K562 (cell line): ENCODE data around the gene TMA7B. TPM values are rescaled to one million over a fixed set of nuclear protein-coding genes. Genes with fewer than 3 reads are reported as not detected.

ENCODE experiments used
- ATAC-seq: fragments of 200-7000 bp; cut with Tn5 transposase; 3 replicates; pipeline ENCODE4 v1.9.1; 2020; ENCODE audit warnings: moderate library complexity
- BruUV-seq: library from RNA; stranded (reverse); fragments of 400-500 nt; replicated peaks from 2 replicates; lab custom pipeline; 2021; lab: Mats Ljungman, UMichigan
- CTCF ChIA-PET: fragments of 300-600 bp; formaldehyde crosslinking; extraction: SDS; loops from one replicate; lab custom pipeline; 2021; ENCODE audit warnings: low intra/inter-chr PET ratio; lab: Yijun Ruan, JAX
- POLR2A ChIA-PET: fragments of 300-600, 350-650 bp; sonication (Branson Sonifier 250); formaldehyde crosslinking; extraction: SDS; loops from one replicate; lab custom pipeline; 2021; ENCODE audit warnings: antibody characterized with exemption, inconsistent platforms; lab: Yijun Ruan, JAX
- DNase-seq, 4 experiments: peaks; one replicate each; pipeline versions ENCODE4 v3.0.0 to v3.0.0-alpha.2; 2011 to 2018; ENCODE audit warnings: low spot score in 3 of 4, mixed read lengths in 3 of 4; ENCODE audit errors: extremely low read depth in 1 of 4
- FAIRE-seq: peaks from 2 replicates; lab custom pipeline; 2011; peaks lifted over from hg19 to GRCh38; lab: Jason Lieb, UNC
- H2AFZ ChIP-seq: 2 replicates; pipeline ENCODE4 v1.6.0; 2011; ENCODE audit warnings: low read depth, low read length, control low read depth, inconsistent platforms
- H3K27ac ChIP-seq: fragments of 200-600 bp; 3 replicates; pipeline ENCODE4 v1.8.0; 2011; ENCODE audit warnings: low read depth, mild to moderate bottlenecking, control low read depth, inconsistent platforms, low read length, moderate library complexity, mixed read lengths; ENCODE audit errors: extremely low read depth
- H3K27me3 ChIP-seq, 2 experiments: fragments of 300-600 bp in 1 of 2; 2 replicates in 1 of 2; 3 replicates in 1 of 2; pipeline versions ENCODE4 v1.6.0 to v1.8.0; 2011; ENCODE audit warnings: inconsistent platforms in 2 of 2, low read length in 2 of 2, mild to moderate bottlenecking in 1 of 2, mixed read lengths in 1 of 2, moderate library complexity in 1 of 2; ENCODE audit not compliant: control insufficient read depth in 2 of 2, insufficient read depth in 2 of 2
- H3K36me3 ChIP-seq: fragments of 300-600 bp; 3 replicates; pipeline ENCODE4 v1.8.0; 2011; ENCODE audit warnings: mild to moderate bottlenecking, low read length, inconsistent platforms; ENCODE audit not compliant: control insufficient read depth, insufficient read depth
- H3K4me1 ChIP-seq, 2 experiments: fragments of 200-600 bp in 1 of 2; replicated peaks in 1 of 2; 2 replicates in 1 of 2; 3 replicates in 1 of 2; pipeline versions ENCODE4 v1.5.1 to v1.8.0; 2011; ENCODE audit warnings: inconsistent platforms in 2 of 2, low read length in 2 of 2, mild to moderate bottlenecking in 1 of 2, mixed read lengths in 1 of 2, moderate library complexity in 1 of 2; ENCODE audit not compliant: control insufficient read depth in 2 of 2, insufficient read depth in 2 of 2
- H3K4me2 ChIP-seq: 2 replicates; pipeline ENCODE4 v1.6.1; 2011; ENCODE audit warnings: low read length, control low read depth, inconsistent platforms, mixed read lengths; ENCODE audit not compliant: insufficient read depth
- H3K4me3 ChIP-seq: fragments of 200-600 bp; sonication (generic), shearing (Covaris generic); 2 replicates; pipeline ENCODE4 v1.5.1; 2016; ENCODE audit warnings: control low read depth, inconsistent platforms
- H3K79me2 ChIP-seq: fragments of 200-600 bp; 3 replicates; pipeline ENCODE4 v1.8.0; 2011; ENCODE audit warnings: low read length, inconsistent platforms; ENCODE audit not compliant: control insufficient read depth, insufficient read depth
- H3K9ac ChIP-seq, 2 experiments: 2 replicates each; pipeline versions ENCODE4 v1.6.0 to v1.6.1; 2011; ENCODE audit warnings: low read depth in 2 of 2, low read length in 2 of 2, control low read depth in 1 of 2, inconsistent platforms in 1 of 2, mild to moderate bottlenecking in 1 of 2, mixed read lengths in 1 of 2; ENCODE audit not compliant: insufficient read depth in 1 of 2
- H3K9me1 ChIP-seq: one replicate; pipeline ENCODE4 v1.6.0; 2011; ENCODE audit warnings: inconsistent platforms, mild to moderate bottlenecking, low read length, moderate library complexity; ENCODE audit not compliant: control insufficient read depth, insufficient read depth
- H3K9me3 ChIP-seq: replicated peaks from 2 replicates; pipeline ENCODE4 v1.5.1; 2011; ENCODE audit warnings: low read depth, low read length, inconsistent platforms; ENCODE audit not compliant: control insufficient read depth, insufficient read depth
- H4K20me1 ChIP-seq: replicated peaks from 2 replicates; pipeline ENCODE4 v1.6.1; 2011; ENCODE audit warnings: low read length, inconsistent platforms, mixed read lengths; ENCODE audit not compliant: control insufficient read depth, insufficient read depth
- ATF2 ChIP-seq: sonication (generic); formaldehyde crosslinking; IDR thresholded peaks from 2 replicates; pipeline ENCODE4 v1.8.1; 2022; ENCODE audit warnings: missing genetic modification reagents
- ATF4 ChIP-seq: fragments of 450-650 bp; formaldehyde crosslinking; IDR thresholded peaks from 2 replicates; pipeline ENCODE4 v1.4.0; 2022; ENCODE audit warnings: mild to moderate bottlenecking, moderate library complexity
- CBX3 ChIP-seq, 2 experiments: IDR thresholded peaks; 1 replicate in 1 of 2; 2 replicates in 1 of 2; pipeline ENCODE4 v1.6.1; 2012; ENCODE audit warnings: inconsistent platforms in 2 of 2, low read length in 2 of 2, borderline replicate concordance in 1 of 2, control low read depth in 1 of 2
- CCAR2 ChIP-seq: fragments of 200-400 bp; formaldehyde crosslinking; IDR thresholded peaks from 2 replicates; pipeline ENCODE4 v1.6.1; 2017; ENCODE audit warnings: mild to moderate bottlenecking, low read depth, low read length
- ESRRA ChIP-seq: fragments of 450-650 bp; IDR thresholded peaks from 2 replicates; pipeline ENCODE4 v1.6.1; 2014; ENCODE audit warnings: low read depth, mild to moderate bottlenecking, moderate library complexity, borderline replicate concordance
- ID3 ChIP-seq, 2 experiments: fragments of 250-450 bp in 1 of 2; fragments of 450-650 bp in 1 of 2; sonication (Bioruptor Pico) in 1 of 2; IDR thresholded peaks; 2 replicates each; pipeline versions ENCODE4 v1.6.1 to v1.8.0; 2016 to 2021; ENCODE audit warnings: mild to moderate bottlenecking in 2 of 2, moderate library complexity in 2 of 2, missing compliant biosample characterization in 1 of 2, missing genetic modification characterization in 1 of 2
- TCF3 ChIP-seq: sonication (generic); formaldehyde crosslinking; IDR thresholded peaks from 2 replicates; pipeline ENCODE4 v1.4.0; 2020; ENCODE audit warnings: mild to moderate bottlenecking, missing genetic modification reagents
- TFE3 ChIP-seq: fragments of 450-650 bp; formaldehyde crosslinking; IDR thresholded peaks from 2 replicates; pipeline ENCODE4 v1.4.0; 2020; ENCODE audit warnings: mild to moderate bottlenecking, mixed read lengths
- THRAP3 ChIP-seq: fragments of 450-650 bp; IDR thresholded peaks from 2 replicates; pipeline ENCODE4 v1.6.1; 2016; ENCODE audit warnings: mild to moderate bottlenecking, inconsistent platforms, borderline replicate concordance
- ZNF121 ChIP-seq: sonication (generic); formaldehyde crosslinking; conservative IDR thresholded peaks from 2 replicates; pipeline ENCODE4 v1.8.0; 2022; ENCODE audit warnings: missing genetic modification reagents
- ZNF212 ChIP-seq: fragments of 450-650 bp; formaldehyde crosslinking; IDR thresholded peaks from 2 replicates; pipeline ENCODE4 v1.4.0; 2020; ENCODE audit warnings: mild to moderate bottlenecking
- ZNF398 ChIP-seq: fragments of 250-450 bp; sonication (Bioruptor Pico); IDR thresholded peaks from 2 replicates; pipeline ENCODE4 v1.8.0; 2021; ENCODE audit warnings: moderate library complexity, mild to moderate bottlenecking, inconsistent platforms
- WGBS: fragments of 100-300 bp; shearing (Covaris generic); methylation state at CpG from one replicate; pipeline ENCODE4 v1.1.6; 2016; ENCODE audit warnings: low coverage, mixed read lengths; ENCODE audit not compliant: insufficient coverage; ENCODE audit errors: missing lambda C conversion rate; 5-methylcytosine and 5-hydroxymethylcytosine counted together
- in situ Hi-C: fragments of 300-500 bp; cut with MboI; formaldehyde crosslinking; loops from 4 replicates; pipeline ENCODE4 v1.15.0; 2018; ENCODE audit warnings: inconsistent platforms, mixed read lengths
- intact Hi-C: fragments of 100-400 bp; cut with micrococcal nuclease; formaldehyde crosslinking; loops from 2 replicates; pipeline ENCODE4 v1.14.2; 2022
- polyA plus RNA-seq, 8 experiments: library from polyadenylated mRNA; depleted of rRNA in 4 of 8; stranded (reverse) in 5 of 8; unstranded in 3 of 8; fragments of >200 nt; fragmentation: Nextera tagmentation in 2 of 8; fragmentation: Illumina TruSeq in 1 of 8; extraction: Ambion mirVana in 2 of 8; extraction: Trizol in 1 of 8; gene quantifications; 2 replicates each; pipeline versions ENCODE4 v1.2.1 to v1.2.3, GENCODE V29; 2011 to 2014; ENCODE audit warnings: inconsistent platforms in 1 of 8, missing spikeins in 1 of 8
- total RNA-seq, 7 experiments: library from RNA; depleted of rRNA in 6 of 7; stranded (reverse); fragments of >200 nt in 6 of 7; fragmentation: Illumina TruSeq in 2 of 7; extraction: Trizol in 2 of 7; gene quantifications; 2 replicates each; pipeline versions ENCODE4 v1.2.1 to v1.2.3, GENCODE V29; 2011 to 2021; ENCODE audit warnings: low replicate concordance in 1 of 7

The TMA7B gene
- total and polyA plus RNA-seq, 9 of the 15 experiments (the other 6 are each of a cell fraction or from before 2014, with no cell fraction given) = 5.6 to 14.2 (median 11.8) TPM

GRCh38 chr22:39916496-39916895, 43.7 kb upstream of the TMA7B start (continued):
- TF ChIP-seq TFE3 (CRISPR knock-in tag) (no peak), ZNF398 (CRISPR knock-in tag) (no peak), CBX3 (IDR thresholded peaks at IDR 0.05; ENCODE audit: borderline replicate concordance in 1 of 2, low read length in 2 of 2) (no peak)

GRCh38 chr22:39917197-39917643, 43.0 kb upstream of the TMA7B start:
- intact Hi-C loops = no loop called here
- in situ Hi-C loops = no loop called here
- peaks cover 38% of the 10 kb centered on the region; the same call in 2 of the 3 replicates for H3K79me2 ChIP-seq
- no peaks in the 10 kb centered on the region for H3K9me1 ChIP-seq
- no peaks in the 10 kb centered on the region for H3K27me3 ChIP-seq
- BruUV-seq = no TSS peak
- H3K9me3 ChIP-seq = no peaks in the 10 kb centered on the region
- no peaks in the 10 kb centered on the region for H4K20me1 ChIP-seq
- DNase-seq (no peak), ATAC-seq (no peak), FAIRE-seq (no peak)
- no peak overlapping the region for H3K4me3 ChIP-seq
- ChIA-PET POLR2A (interaction anchor here (0.5 to 3.4 kb wide), 5 partner anchors 9 to 327 kb away, joined by 3 to 13 read pairs (median 3); no protein-coding TSS in a partner anchor), CTCF (no interaction called here)
- no peaks in the 10 kb centered on the region for H3K36me3 ChIP-seq
- peak overlapping the region; percentile 84 for H2AFZ ChIP-seq
- peak overlapping the region; percentile 51; the same call in 2 of the 3 replicates for H3K27ac ChIP-seq
- 33% methylated on average over 4 of the region's 5 CpGs for WGBS
- H3K9ac ChIP-seq = no peak overlapping the region
- peaks cover 27 to 64% of the 10 kb centered on the region in 2 experiments for H3K4me1 ChIP-seq
- H3K4me2 ChIP-seq = no peak overlapping the region
- no peak for TF ChIP-seq TCF3 (CRISPR knock-in tag)
- no peak for TF ChIP-seq ESRRA
- TF ChIP-seq ATF4 (CRISPR knock-in tag) = no peak
- no peak for TF ChIP-seq CCAR2
- no peak for TF ChIP-seq ATF2
- no peak for TF ChIP-seq ZNF212 (CRISPR knock-in tag)
- TF ChIP-seq ID3 (CRISPR knock-in tag; IDR thresholded peaks at IDR 0.05) = no peak
- no peak for TF ChIP-seq ID3 (tag; IDR thresholded peaks at IDR 0.05)
- TF ChIP-seq ZNF121 (CRISPR knock-in tag) = no peak
- TF ChIP-seq THRAP3 = no peak
